Aorta (tissue), 5 donors: ENCODE measurements around the gene FMN2. TPM values are rescaled to one million over a fixed set of nuclear protein-coding genes. Genes with fewer than 3 reads are reported as not detected.
"Not testable (repeated sequence)": the region's sequence is repeated elsewhere in the genome, so short reads cannot be mapped to it uniquely, and the experiment has no call there.

Experiments used
- ATAC-seq: fragments of 200-7000 bp; cut with Tn5 transposase; one replicate; pipeline ENCODE4 v1.9.1; 2022; ENCODE audit warnings: moderate library complexity; ENCODE audit not compliant: low FRiP score
- DNase-seq, 2 donors: peaks; one replicate each; pipeline ENCODE4 v3.0.0-alpha.2; 2020
- H3K27ac ChIP-seq, 2 donors: one replicate each; pipeline ENCODE4 v1.5.1; 2013; ENCODE audit warnings: low read length in 2 of 2, mild to moderate bottlenecking in 2 of 2, moderate library complexity in 2 of 2, control low read depth in 1 of 2, inconsistent platforms in 1 of 2, low read depth in 1 of 2
- H3K27me3 ChIP-seq, 2 donors: one replicate each; pipeline ENCODE4 v1.6.1; 2013; ENCODE audit warnings: control low read depth in 1 of 2, low read length in 1 of 2, mild to moderate bottlenecking in 1 of 2, moderate library complexity in 1 of 2; ENCODE audit not compliant: insufficient read depth in 2 of 2, control insufficient read depth in 1 of 2
- H3K36me3 ChIP-seq, 2 donors: one replicate each; pipeline ENCODE4 v1.6.1; 2013; ENCODE audit warnings: control low read depth in 1 of 2, low read length in 1 of 2, mild to moderate bottlenecking in 1 of 2; ENCODE audit not compliant: insufficient read depth in 2 of 2, control insufficient read depth in 1 of 2
- H3K4me1 ChIP-seq, 2 donors: one replicate each; pipeline ENCODE4 v1.6.1; 2013; ENCODE audit warnings: low read length in 2 of 2, control low read depth in 1 of 2, mild to moderate bottlenecking in 1 of 2, moderate library complexity in 1 of 2; ENCODE audit not compliant: insufficient read depth in 2 of 2, control insufficient read depth in 1 of 2
- H3K4me3 ChIP-seq, 2 donors: one replicate each; pipeline ENCODE4 v1.5.1; 2013; ENCODE audit warnings: low read length in 2 of 2, control low read depth in 1 of 2, mild to moderate bottlenecking in 1 of 2
- H3K9me3 ChIP-seq: one replicate; pipeline ENCODE4 v1.6.1; 2013; ENCODE audit warnings: mild to moderate bottlenecking, low read length; ENCODE audit not compliant: control insufficient read depth
- WGBS, 2 donors: extraction: QIAGEN DNeasy Blood & Tissue Kit; methylation state at CpG; one replicate each; pipeline ENCODE4 v1.1.7; 2013; 5-methylcytosine and 5-hydroxymethylcytosine counted together
- intact Hi-C, 2 donors: fragments of 100-400 bp; cut with DNase I; formaldehyde crosslinking; loops; one replicate each; pipeline versions ENCODE4 v1.14.2 to v1.15.0; 2022
- polyA plus RNA-seq, 2 donors: library from polyadenylated mRNA; stranded (reverse); fragments of 200-250 nt; gene quantifications; one replicate each; pipeline ENCODE4 v1.2.3, GENCODE V29; 2013
- total RNA-seq, 2 donors: library from RNA; stranded (reverse); fragmentation: NEBNext Ultra II Directional; extraction: Animal tissue kit (Norgen Biotek cat#: 25700); gene quantifications; one replicate each; pipeline ENCODE4 v1.2.1, GENCODE V29; 2021
- donor health status: healthy with polysubstance abuse.
- donor health status: Bipolar disorder and iron deficiency.
- donor health status: DM: no; HTN: no; CAD: no.
- donor health status: DM: no; HTN: no; CAD: no.
- donor health status: DM: yes; HTN: yes; CAD: no.

The FMN2 gene
- total and polyA plus RNA-seq, 4 donors, result 0.10 to 1.1 (median 0.91) TPM

- intact Hi-C loops, result no loop called here
- ATAC-seq (no peak), DNase-seq (no peak)
- Histone ChIP-seq H3K4me3 (no peak overlapping the region), H3K9me3 (no peaks in the 10 kb centered on the region), H3K4me1 (no peaks in the 10 kb centered on the region), H3K27me3 (no peaks in the 10 kb centered on the region), H3K27ac (no peak overlapping the region), H3K36me3 (no peaks in the 10 kb centered on the region)
- WGBS, 2 donors, result 81 to 86% methylated on average over 7 of the region's 7 CpGs
These were observed 77.5 kb downstream of the FMN2 start for GRCh38 chr1:240169188-240169587.

GRCh38 chr1:240170266-240170665, 78.6 kb downstream of the FMN2 start:
- Histone ChIP-seq H3K27me3 (no peaks in the 10 kb centered on the region), H3K9me3 (no peaks in the 10 kb centered on the region), H3K4me1 (no peaks in the 10 kb centered on the region), H3K4me3 (no peak overlapping the region), H3K27ac (no peak overlapping the region), H3K36me3 (no peaks in the 10 kb centered on the region)
- ATAC-seq, result no peak
- intact Hi-C loops, result no loop called here
- DNase-seq, result no peak
- 88% methylated on average over 2 of the region's 2 CpGs for WGBS, 2 donors

- Histone ChIP-seq H3K9me3 (no peaks in the 10 kb centered on the region), H3K36me3 (no peaks in the 10 kb centered on the region), H3K4me3 (no peak overlapping the region), H3K27ac (no peak overlapping the region), H3K4me1 (no peaks in the 10 kb centered on the region), H3K27me3 (no peaks in the 10 kb centered on the region)
- ATAC-seq (no peak), DNase-seq (no peak)
- intact Hi-C loops, result no loop called here
- WGBS, 2 donors, result 79 to 83% methylated on average over 6 of the region's 6 CpGs
These were observed 79.1 kb downstream of the FMN2 start for GRCh38 chr1:240170806-240171205.

GRCh38 chr1:240171907-240172306, 80.2 kb downstream of the FMN2 start:
- no peak for ATAC-seq
- Histone ChIP-seq H3K4me3 (no peak overlapping the region), H3K36me3 (no peaks in the 10 kb centered on the region), H3K27me3 (no peaks in the 10 kb centered on the region), H3K27ac (no peak overlapping the region), H3K4me1 (no peaks in the 10 kb centered on the region), H3K9me3 (no peaks in the 10 kb centered on the region)
- no peak for DNase-seq
- 57 to 60% methylated on average over 2 of the region's 2 CpGs for WGBS, 2 donors
- intact Hi-C loops, result no loop called here

GRCh38 chr1:240173836-240174235, 82.2 kb downstream of the FMN2 start:
- no peaks in the 10 kb centered on the region for H3K9me3 ChIP-seq
- H3K27me3 ChIP-seq, result no peaks in the 10 kb centered on the region
- ATAC-seq (no peak), DNase-seq (no peak)
- H3K4me3 ChIP-seq, result no peak overlapping the region
- intact Hi-C loops, result no loop called here
- H3K36me3 ChIP-seq, result no peaks in the 10 kb centered on the region
- 10 to 20% methylated on average over 1 of the region's 1 CpG for WGBS, 2 donors
- no peak overlapping the region for H3K27ac ChIP-seq
- H3K4me1 ChIP-seq, result no peaks in the 10 kb centered on the region

GRCh38 chr1:240174734-240175133, 83.1 kb downstream of the FMN2 start:
- DNase-seq (no peak), ATAC-seq (no peak)
- intact Hi-C loops, result no loop called here
- Histone ChIP-seq H3K27ac (no peak overlapping the region), H3K9me3 (no peaks in the 10 kb centered on the region), H3K4me3 (no peak overlapping the region), H3K36me3 (no peaks in the 10 kb centered on the region), H3K4me1 (no peaks in the 10 kb centered on the region), H3K27me3 (no peaks in the 10 kb centered on the region)
- WGBS, 2 donors, result 90 to 91% methylated on average over 4 of the region's 4 CpGs

GRCh38 chr1:240178366-240178765, 86.7 kb downstream of the FMN2 start:
- Histone ChIP-seq H3K36me3 (no peaks in the 10 kb centered on the region), H3K4me3 (no peak overlapping the region), H3K9me3 (no peaks in the 10 kb centered on the region), H3K4me1 (no peaks in the 10 kb centered on the region), H3K27ac (no peak overlapping the region), H3K27me3 (no peaks in the 10 kb centered on the region)
- 69% methylated on average over 5 of the region's 5 CpGs for WGBS, 2 donors
- ATAC-seq (no peak), DNase-seq (no peak)
- intact Hi-C loops, result no loop called here

- ATAC-seq, H3K4me3 ChIP-seq, intact Hi-C loops, H3K4me1 ChIP-seq, H3K36me3 ChIP-seq, H3K27me3 ChIP-seq, DNase-seq, H3K9me3 ChIP-seq, H3K27ac ChIP-seq: not testable (repeated sequence)
- 82 to 84% methylated on average over 5 of the region's 5 CpGs for WGBS, 2 donors
These were observed 93.0 kb downstream of the FMN2 start for GRCh38 chr1:240184682-240185081.

- ATAC-seq (no peak), DNase-seq (no peak)
- H3K9me3 ChIP-seq, result no peaks in the 10 kb centered on the region
- no peaks in the 10 kb centered on the region for H3K27me3 ChIP-seq
- WGBS, 2 donors, result 72% methylated on average over 4 of the region's 4 CpGs
- H3K27ac ChIP-seq, result no peak overlapping the region
- no peaks in the 10 kb centered on the region for H3K4me1 ChIP-seq
- intact Hi-C loops, result no loop called here
- H3K36me3 ChIP-seq, result no peaks in the 10 kb centered on the region
- H3K4me3 ChIP-seq, result no peak overlapping the region
These were observed 96.5 kb downstream of the FMN2 start for GRCh38 chr1:240188139-240188538.
